Amniotic stem cell (primary cell): ENCODE data around the gene USP6.
"Not testable (repeated sequence)": the region's sequence is repeated elsewhere in the genome, so short reads cannot be mapped to it uniquely, and the experiment has no call there.

Experiments
- DNase-seq: peaks from one replicate; lab custom pipeline; 2025; lab: John Stamatoyannopoulos, UW

USP6 gene

GRCh38 chr17:5122056-5122455 lies 6.2 kb downstream of the USP6 start:
- DNase-seq, result not testable (repeated sequence)

GRCh38 chr17:5122586-5123342 lies 6.9 kb downstream of the USP6 start:
- DNase-seq, result no peak

GRCh38 chr17:5123343-5124124 lies 7.7 kb downstream of the USP6 start:
- DNase-seq, result no peak

GRCh38 chr17:5124125-5124760 lies 8.4 kb downstream of the USP6 start:
- not testable (repeated sequence) for DNase-seq

GRCh38 chr17:5124896-5125295 lies 9.1 kb downstream of the USP6 start:
- not testable (repeated sequence) for DNase-seq

GRCh38 chr17:5126719-5127488 lies 11.1 kb downstream of the USP6 start:
- no peak for DNase-seq

GRCh38 chr17:5127910-5128309 lies 12.1 kb downstream of the USP6 start:
- no peak for DNase-seq

- DNase-seq, result not testable (repeated sequence)
Measured at GRCh38 chr17:5128387-5128786, 12.6 kb downstream of the USP6 start.

- DNase-seq, result no peak
Measured at GRCh38 chr17:5128905-5129535, 13.2 kb downstream of the USP6 start.

GRCh38 chr17:5129770-5130169 lies 13.9 kb downstream of the USP6 start:
- not testable (repeated sequence) for DNase-seq

- not testable (repeated sequence) for DNase-seq
Measured at GRCh38 chr17:5130261-5130660, 14.4 kb downstream of the USP6 start.

- not testable (repeated sequence) for DNase-seq
Measured at GRCh38 chr17:5130687-5131086, 14.9 kb downstream of the USP6 start.

GRCh38 chr17:5131146-5131715 lies 15.4 kb downstream of the USP6 start:
- DNase-seq, result no peak

GRCh38 chr17:5131799-5132502 lies 16.1 kb downstream of the USP6 start:
- DNase-seq, result not testable (repeated sequence)

- DNase-seq, result not testable (repeated sequence)
Measured at GRCh38 chr17:5132503-5133225, 16.8 kb downstream of the USP6 start.

GRCh38 chr17:5133311-5133710 lies 17.5 kb downstream of the USP6 start:
- no peak for DNase-seq

- not testable (repeated sequence) for DNase-seq
Measured at GRCh38 chr17:5133961-5134360, 18.1 kb downstream of the USP6 start.

GRCh38 chr17:5134571-5134970 lies 18.7 kb downstream of the USP6 start:
- DNase-seq, result not testable (repeated sequence)

- not testable (repeated sequence) for DNase-seq
Measured at GRCh38 chr17:5135131-5135712, 19.4 kb downstream of the USP6 start.
